Stomach (tissue), 4 donors: ENCODE results near the gene PSMB11.

Experiments
- CTCF ChIP-seq, 7 experiments: fragments of 450-650 bp in 4 of 7; fragments of 200-600 bp in 3 of 7; sonication (generic) in 3 of 7; IDR thresholded peaks; one replicate each; pipeline ENCODE4 v1.5.1; 2016 to 2019; ENCODE audit warnings: antibody characterized with exemption in 7 of 7, control low read depth in 2 of 7, mild to moderate bottlenecking in 1 of 7
- EP300 ChIP-seq: sonication (generic); formaldehyde crosslinking; IDR thresholded peaks from one replicate; pipeline ENCODE4 v1.6.1; 2017; ENCODE audit warnings: antibody characterized with exemption

GRCh38 chr14:23089498-23090253 is 47.7 kb downstream of the PSMB11 start:
- no peak for TF ChIP-seq CTCF (IDR thresholded peaks at IDR 0.05)
- TF ChIP-seq EP300 = no peak
